GM21367 (cell line): Measurements from ENCODE around the gene SNPH.
"Not testable (repeated sequence)": the region's sequence is repeated elsewhere in the genome, so short reads cannot be mapped to it uniquely, and the experiment has no call there.

Experiments
- ATAC-seq: cut with Tn5 transposase; IDR thresholded peaks from one replicate; pipeline ENCODE4 v1.9.1; 2021; ENCODE audit not compliant: unreplicated experiment

SNPH gene

GRCh38 chr20:1266167-1266973, at the start of gene SNPH:
TSS of gene SNPH (plus strand) at chr20:1266294. CDS start at chr20:1296240, 29,946 bp downstream.
- ATAC-seq: peak; percentile 55

- ATAC-seq: not testable (repeated sequence)
Observed at GRCh38 chr20:1216527-1217427, 49.3 kb upstream of the SNPH start.

- ATAC-seq: not testable (repeated sequence)
Observed at GRCh38 chr20:1222750-1223149, 43.3 kb upstream of the SNPH start.

GRCh38 chr20:1224205-1224890, 41.7 kb upstream of the SNPH start:
- ATAC-seq: no peak

- ATAC-seq: no peak
Observed at GRCh38 chr20:1225263-1225782, 40.8 kb upstream of the SNPH start.

- no peak for ATAC-seq
Observed at GRCh38 chr20:1225783-1226654, 40.1 kb upstream of the SNPH start, which contains the start of gene RAD21L1. TSS of gene RAD21L1 (plus strand) at chr20:1226044. CDS start at chr20:1228454, 2,410 bp downstream.

- ATAC-seq: no peak
Observed at GRCh38 chr20:1229541-1229940, 36.6 kb upstream of the SNPH start.

- no peak for ATAC-seq
Observed at GRCh38 chr20:1232286-1233111, 33.6 kb upstream of the SNPH start.

- ATAC-seq: no peak
Observed at GRCh38 chr20:1240549-1240948, 25.5 kb upstream of the SNPH start.

GRCh38 chr20:1241456-1241855, 24.6 kb upstream of the SNPH start:
- no peak for ATAC-seq

- ATAC-seq: no peak
Observed at GRCh38 chr20:1242099-1242498, 24.0 kb upstream of the SNPH start.

- ATAC-seq: no peak
Observed at GRCh38 chr20:1242530-1242929, 23.6 kb upstream of the SNPH start.

GRCh38 chr20:1245578-1245977, 20.5 kb upstream of the SNPH start:
- ATAC-seq: no peak

GRCh38 chr20:1247689-1248088, 18.4 kb upstream of the SNPH start:
- no peak for ATAC-seq

GRCh38 chr20:1250282-1250681, 15.8 kb upstream of the SNPH start:
- not testable (repeated sequence) for ATAC-seq

- no peak for ATAC-seq
Observed at GRCh38 chr20:1252416-1252815, 13.7 kb upstream of the SNPH start.

- no peak for ATAC-seq
Observed at GRCh38 chr20:1254254-1254653, 11.8 kb upstream of the SNPH start.

- no peak for ATAC-seq
Observed at GRCh38 chr20:1255675-1256074, 10.4 kb upstream of the SNPH start.

GRCh38 chr20:1263853-1264252, 2.2 kb upstream of the SNPH start:
- no peak for ATAC-seq
